GM23338 (cell line): ENCODE data around the gene SUN3.

Source experiments
- CREB1 ChIP-seq: fragments of 250-450 bp; sonication (Bioruptor Pico); IDR thresholded peaks from 2 replicates; pipeline ENCODE4 v1.5.0; 2020; ENCODE audit warnings: low read depth, mild to moderate bottlenecking, moderate library complexity
- EZH2 ChIP-seq: fragments of 200-600 bp; sonication (generic); IDR thresholded peaks from one replicate; pipeline ENCODE4 v1.8.0; 2017; ENCODE audit warnings: antibody characterized with exemption, mild to moderate bottlenecking, low read depth; ENCODE audit not compliant: unreplicated experiment
- EZH2phosphoT487 ChIP-seq: fragments of 200-600 bp; sonication (generic); IDR thresholded peaks from one replicate; pipeline ENCODE4 v1.8.1; 2018; ENCODE audit warnings: antibody characterized with exemption; ENCODE audit not compliant: unreplicated experiment
- JUNB ChIP-seq: IDR thresholded peaks from one replicate; pipeline ENCODE4 v1.6.1; 2016; ENCODE audit warnings: antibody characterized with exemption; ENCODE audit not compliant: unreplicated experiment
- NANOG ChIP-seq: IDR thresholded peaks from 2 replicates; pipeline ENCODE4 v1.6.1; 2016; ENCODE audit warnings: antibody characterized with exemption, borderline replicate concordance
- POLR2AphosphoS5 ChIP-seq: IDR thresholded peaks from 2 replicates; pipeline ENCODE4 v1.6.1; 2016; ENCODE audit warnings: antibody characterized with exemption, low read depth
- STAT1 ChIP-seq: IDR thresholded peaks from one replicate; pipeline ENCODE4 v1.6.1; 2016; ENCODE audit warnings: antibody characterized with exemption; ENCODE audit not compliant: unreplicated experiment
- ZNF114 ChIP-seq: fragments of 250-450 bp; sonication (Bioruptor Pico); IDR thresholded peaks from 2 replicates; pipeline ENCODE4 v1.5.0; 2020; ENCODE audit warnings: mild to moderate bottlenecking, moderate library complexity
- ZNF331 ChIP-seq: fragments of 250-450 bp; sonication (Bioruptor Pico); IDR thresholded peaks from 2 replicates; pipeline ENCODE4 v1.5.0; 2020; ENCODE audit warnings: low read depth, mild to moderate bottlenecking, moderate library complexity
- TF ChIP-seq, protein P1 (sequence below), 2 experiments: fragments of 200-600 bp in 1 of 2; sonication (generic) in 1 of 2; conservative IDR thresholded peaks; 2 replicates each; pipeline versions ENCODE4 v1.5.1 to v1.6.1; 2016 to 2017; ENCODE audit warnings: antibody characterized with exemption in 2 of 2, low read depth in 2 of 2, mild to moderate bottlenecking in 2 of 2, moderate library complexity in 1 of 2
- TF ChIP-seq, protein P2 (sequence below): IDR thresholded peaks from one replicate; pipeline ENCODE4 v1.6.1; 2018; ENCODE audit warnings: antibody characterized with exemption; ENCODE audit not compliant: unreplicated experiment
- TF ChIP-seq, protein P3 (sequence below): IDR thresholded peaks from 2 replicates; pipeline ENCODE4 v1.6.1; 2016; ENCODE audit warnings: antibody characterized with exemption

DNA sequence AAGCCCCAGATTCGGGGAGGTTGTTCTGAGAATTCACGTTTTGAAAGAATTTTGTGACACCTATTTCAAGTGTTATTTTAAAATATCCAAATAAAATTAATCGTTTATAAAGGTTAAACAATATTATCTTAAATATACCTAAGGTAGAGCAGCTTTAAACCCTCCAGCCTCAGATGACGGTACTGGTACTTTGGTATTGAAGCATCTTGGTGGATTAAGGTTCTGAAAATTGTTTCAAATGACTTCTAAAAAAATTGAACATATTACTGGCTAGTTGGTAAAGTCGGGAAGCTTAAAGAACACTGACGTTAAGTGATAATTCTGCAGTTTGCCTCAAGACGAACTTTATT lies 49.1 kb downstream of the SUN3 start:
- no peak for TF ChIP-seq ZNF331 (CRISPR knock-in tag)
- TF ChIP-seq, protein P1, sequence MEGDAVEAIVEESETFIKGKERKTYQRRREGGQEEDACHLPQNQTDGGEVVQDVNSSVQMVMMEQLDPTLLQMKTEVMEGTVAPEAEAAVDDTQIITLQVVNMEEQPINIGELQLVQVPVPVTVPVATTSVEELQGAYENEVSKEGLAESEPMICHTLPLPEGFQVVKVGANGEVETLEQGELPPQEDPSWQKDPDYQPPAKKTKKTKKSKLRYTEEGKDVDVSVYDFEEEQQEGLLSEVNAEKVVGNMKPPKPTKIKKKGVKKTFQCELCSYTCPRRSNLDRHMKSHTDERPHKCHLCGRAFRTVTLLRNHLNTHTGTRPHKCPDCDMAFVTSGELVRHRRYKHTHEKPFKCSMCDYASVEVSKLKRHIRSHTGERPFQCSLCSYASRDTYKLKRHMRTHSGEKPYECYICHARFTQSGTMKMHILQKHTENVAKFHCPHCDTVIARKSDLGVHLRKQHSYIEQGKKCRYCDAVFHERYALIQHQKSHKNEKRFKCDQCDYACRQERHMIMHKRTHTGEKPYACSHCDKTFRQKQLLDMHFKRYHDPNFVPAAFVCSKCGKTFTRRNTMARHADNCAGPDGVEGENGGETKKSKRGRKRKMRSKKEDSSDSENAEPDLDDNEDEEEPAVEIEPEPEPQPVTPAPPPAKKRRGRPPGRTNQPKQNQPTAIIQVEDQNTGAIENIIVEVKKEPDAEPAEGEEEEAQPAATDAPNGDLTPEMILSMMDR (conservative IDR thresholded peaks at IDR 0.05; ENCODE audit: low read depth in 2 of 2): no peak
- TF ChIP-seq CREB1 (CRISPR knock-in tag): no peak
- TF ChIP-seq EZH2: no peak
- no peak for TF ChIP-seq JUNB
- no peak for TF ChIP-seq POLR2AphosphoS5
- TF ChIP-seq EZH2phosphoT487: no peak
- TF ChIP-seq, protein P2, sequence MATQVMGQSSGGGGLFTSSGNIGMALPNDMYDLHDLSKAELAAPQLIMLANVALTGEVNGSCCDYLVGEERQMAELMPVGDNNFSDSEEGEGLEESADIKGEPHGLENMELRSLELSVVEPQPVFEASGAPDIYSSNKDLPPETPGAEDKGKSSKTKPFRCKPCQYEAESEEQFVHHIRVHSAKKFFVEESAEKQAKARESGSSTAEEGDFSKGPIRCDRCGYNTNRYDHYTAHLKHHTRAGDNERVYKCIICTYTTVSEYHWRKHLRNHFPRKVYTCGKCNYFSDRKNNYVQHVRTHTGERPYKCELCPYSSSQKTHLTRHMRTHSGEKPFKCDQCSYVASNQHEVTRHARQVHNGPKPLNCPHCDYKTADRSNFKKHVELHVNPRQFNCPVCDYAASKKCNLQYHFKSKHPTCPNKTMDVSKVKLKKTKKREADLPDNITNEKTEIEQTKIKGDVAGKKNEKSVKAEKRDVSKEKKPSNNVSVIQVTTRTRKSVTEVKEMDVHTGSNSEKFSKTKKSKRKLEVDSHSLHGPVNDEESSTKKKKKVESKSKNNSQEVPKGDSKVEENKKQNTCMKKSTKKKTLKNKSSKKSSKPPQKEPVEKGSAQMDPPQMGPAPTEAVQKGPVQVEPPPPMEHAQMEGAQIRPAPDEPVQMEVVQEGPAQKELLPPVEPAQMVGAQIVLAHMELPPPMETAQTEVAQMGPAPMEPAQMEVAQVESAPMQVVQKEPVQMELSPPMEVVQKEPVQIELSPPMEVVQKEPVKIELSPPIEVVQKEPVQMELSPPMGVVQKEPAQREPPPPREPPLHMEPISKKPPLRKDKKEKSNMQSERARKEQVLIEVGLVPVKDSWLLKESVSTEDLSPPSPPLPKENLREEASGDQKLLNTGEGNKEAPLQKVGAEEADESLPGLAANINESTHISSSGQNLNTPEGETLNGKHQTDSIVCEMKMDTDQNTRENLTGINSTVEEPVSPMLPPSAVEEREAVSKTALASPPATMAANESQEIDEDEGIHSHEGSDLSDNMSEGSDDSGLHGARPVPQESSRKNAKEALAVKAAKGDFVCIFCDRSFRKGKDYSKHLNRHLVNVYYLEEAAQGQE: no peak
- no peak for TF ChIP-seq STAT1
- TF ChIP-seq ZNF114 (CRISPR knock-in tag): no peak
- TF ChIP-seq, protein P3, sequence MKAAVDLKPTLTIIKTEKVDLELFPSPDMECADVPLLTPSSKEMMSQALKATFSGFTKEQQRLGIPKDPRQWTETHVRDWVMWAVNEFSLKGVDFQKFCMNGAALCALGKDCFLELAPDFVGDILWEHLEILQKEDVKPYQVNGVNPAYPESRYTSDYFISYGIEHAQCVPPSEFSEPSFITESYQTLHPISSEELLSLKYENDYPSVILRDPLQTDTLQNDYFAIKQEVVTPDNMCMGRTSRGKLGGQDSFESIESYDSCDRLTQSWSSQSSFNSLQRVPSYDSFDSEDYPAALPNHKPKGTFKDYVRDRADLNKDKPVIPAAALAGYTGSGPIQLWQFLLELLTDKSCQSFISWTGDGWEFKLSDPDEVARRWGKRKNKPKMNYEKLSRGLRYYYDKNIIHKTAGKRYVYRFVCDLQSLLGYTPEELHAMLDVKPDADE: no peak
- no peak for TF ChIP-seq NANOG
